NCI-H748 (cell line): ENCODE results near the gene TRPM3.

ENCODE experiments used
- DNase-seq: peaks from one replicate; lab custom pipeline; 2025; ENCODE audit not compliant: unreplicated experiment; lab: John Stamatoyannopoulos, UW

The TRPM3 gene

GRCh38 chr9:70950270-70950669, 171.2 kb downstream of the TRPM3 start:
- DNase-seq, result no peak

- no peak for DNase-seq
Observed at GRCh38 chr9:70949239-70949638, 172.2 kb downstream of the TRPM3 start.

GRCh38 chr9:70948744-70949143, 172.7 kb downstream of the TRPM3 start:
- DNase-seq, result no peak

- DNase-seq, result no peak
Observed at GRCh38 chr9:70947511-70947910, 173.9 kb downstream of the TRPM3 start.

GRCh38 chr9:70947086-70947485, 174.3 kb downstream of the TRPM3 start:
- DNase-seq, result no peak

- DNase-seq, result no peak
Observed at GRCh38 chr9:70945301-70945700, 176.1 kb downstream of the TRPM3 start.

- DNase-seq, result no peak
Observed at GRCh38 chr9:70941191-70941590, 180.2 kb downstream of the TRPM3 start.

GRCh38 chr9:70940605-70941004, 180.8 kb downstream of the TRPM3 start:
- DNase-seq, result no peak

- no peak for DNase-seq
Observed at GRCh38 chr9:70936536-70936935, 184.9 kb downstream of the TRPM3 start.

GRCh38 chr9:70935856-70936255, 185.6 kb downstream of the TRPM3 start:
- DNase-seq, result no peak

- no peak for DNase-seq
Observed at GRCh38 chr9:70934642-70935041, 186.8 kb downstream of the TRPM3 start.

- no peak for DNase-seq
Observed at GRCh38 chr9:70933321-70933720, 188.1 kb downstream of the TRPM3 start.

- no peak for DNase-seq
Observed at GRCh38 chr9:70932097-70932496, 189.3 kb downstream of the TRPM3 start.

GRCh38 chr9:70927530-70927929, 193.9 kb downstream of the TRPM3 start:
- no peak for DNase-seq

- DNase-seq, result peak; percentile 63
Observed at GRCh38 chr9:70924895-70925547, 196.4 kb downstream of the TRPM3 start.

GRCh38 chr9:70924380-70924779, 197.0 kb downstream of the TRPM3 start:
- no peak for DNase-seq

- no peak for DNase-seq
Observed at GRCh38 chr9:70923961-70924360, 197.5 kb downstream of the TRPM3 start.

GRCh38 chr9:70921136-70921535, 200.3 kb downstream of the TRPM3 start:
- DNase-seq, result no peak

- no peak for DNase-seq
Observed at GRCh38 chr9:70917277-70917676, 204.1 kb downstream of the TRPM3 start.

GRCh38 chr9:70911791-70912190, 209.6 kb downstream of the TRPM3 start:
- DNase-seq, result no peak

- DNase-seq, result no peak
Observed at GRCh38 chr9:70910598-70910997, 210.8 kb downstream of the TRPM3 start.

GRCh38 chr9:70902692-70903131, 218.7 kb downstream of the TRPM3 start:
- DNase-seq, result no peak

- DNase-seq, result no peak
Observed at GRCh38 chr9:70902171-70902570, 219.2 kb downstream of the TRPM3 start.
